PC-3 (cell line): ENCODE data around the gene CGN. TPM values are rescaled to one million over a fixed set of nuclear protein-coding genes. Genes with fewer than 3 reads are reported as not detected.

Experiments used
- ATAC-seq: fragments of 200-7000 bp; cut with Tn5 transposase; 2 replicates; pipeline ENCODE4 v1.9.1; 2020; ENCODE audit warnings: mild to moderate bottlenecking, moderate library complexity
- BruUV-seq: library from RNA; stranded (reverse); fragments of 400-500 nt; replicated peaks from 2 replicates; lab custom pipeline; 2021; lab: Mats Ljungman, UMichigan
- CTCF ChIA-PET: fragments of 300-600 bp; sonication (Branson Sonifier 250); formaldehyde crosslinking; loops from one replicate; lab custom pipeline; 2022; ENCODE audit warnings: antibody characterized with exemption; lab: Charles Lee
- POLR2A ChIA-PET: fragments of 300-600 bp; sonication (Branson Sonifier 250); formaldehyde crosslinking; loops from one replicate; lab custom pipeline; 2022; ENCODE audit warnings: antibody characterized with exemption; ENCODE audit not compliant: unreplicated experiment; lab: Charles Lee
- DNase-seq: peaks from one replicate; pipeline ENCODE4 v3.0.0-alpha.2; 2015
- H2AFZ ChIP-seq: fragments of 300-600 bp; sonication (generic); 2 replicates; pipeline ENCODE4 v1.6.0; 2016; ENCODE audit warnings: antibody characterized with exemption, low read length
- H3F3A ChIP-seq: fragments of 300-600 bp; sonication (generic); one replicate; pipeline ENCODE4 v1.6.0; 2017; ENCODE audit warnings: antibody characterized with exemption, low read length, control low read depth, mild to moderate bottlenecking; ENCODE audit not compliant: unreplicated experiment
- H3K27ac ChIP-seq: fragments of 300-600 bp; sonication (generic); 2 replicates; pipeline ENCODE4 v1.5.1; 2016; ENCODE audit warnings: mild to moderate bottlenecking, low read length
- H3K27me3 ChIP-seq: fragments of 300-600 bp; sonication (generic); 2 replicates; pipeline ENCODE4 v1.6.1; 2016; ENCODE audit warnings: low read length, mixed read lengths
- H3K36me3 ChIP-seq: fragments of 300-600 bp; sonication (generic); 2 replicates; pipeline ENCODE4 v1.6.1; 2016; ENCODE audit warnings: low read depth, mixed run types, low read length, mixed read lengths
- H3K4me1 ChIP-seq: fragments of 300-600 bp; sonication (generic); 2 replicates; pipeline ENCODE4 v1.5.1; 2016; ENCODE audit warnings: low read length; ENCODE audit not compliant: insufficient read depth
- H3K4me2 ChIP-seq: fragments of 300-600 bp; sonication (generic); 2 replicates; pipeline ENCODE4 v1.6.0; 2016; ENCODE audit warnings: low read length
- H3K4me3 ChIP-seq: fragments of 300-600 bp; sonication (generic); 2 replicates; pipeline ENCODE4 v1.5.1; 2016; ENCODE audit warnings: mild to moderate bottlenecking, low read length, mixed read lengths
- H3K79me2 ChIP-seq: fragments of 300-600 bp; sonication (generic); 2 replicates; pipeline ENCODE4 v1.6.1; 2017; ENCODE audit warnings: low read length, mixed read lengths
- H3K9ac ChIP-seq: fragments of 300-600 bp; sonication (generic); 2 replicates; pipeline ENCODE4 v1.6.0; 2016; ENCODE audit warnings: mild to moderate bottlenecking, low read length
- H3K9me2 ChIP-seq: fragments of 300-600 bp; sonication (generic); replicated peaks from 2 replicates; pipeline ENCODE4 v1.6.1; 2016; ENCODE audit warnings: mixed run types, low read length, mixed read lengths
- H3K9me3 ChIP-seq: fragments of 300-600 bp; sonication (generic); 2 replicates; pipeline ENCODE4 v1.6.1; 2016; ENCODE audit warnings: low read length, mixed read lengths
- H4K20me1 ChIP-seq: fragments of 300-600 bp; sonication (generic); 2 replicates; pipeline ENCODE4 v1.6.1; 2016; ENCODE audit warnings: low read length, mixed read lengths
- CTCF ChIP-seq: fragments of 300-600 bp; sonication (generic); conservative IDR thresholded peaks from 2 replicates; pipeline ENCODE4 v1.5.1; 2017; ENCODE audit warnings: antibody characterized with exemption, low read depth, mild to moderate bottlenecking, low read length
- EZH2 ChIP-seq: fragments of 300-600 bp; sonication (generic); IDR thresholded peaks from one replicate; pipeline ENCODE4 v1.6.1; 2017; ENCODE audit warnings: antibody characterized with exemption, mild to moderate bottlenecking, low read length; ENCODE audit not compliant: unreplicated experiment
- EZH2phosphoT487 ChIP-seq: fragments of 300-600 bp; sonication (generic); IDR thresholded peaks from 2 replicates; pipeline ENCODE4 v1.6.1; 2018; ENCODE audit warnings: mild to moderate bottlenecking, antibody characterized with exemption, low read length, borderline replicate concordance
- intact Hi-C: fragments of 100-400 bp; cut with micrococcal nuclease; formaldehyde crosslinking; loops from 2 replicates; pipeline ENCODE4 v1.9.0; 2023
- total RNA-seq: library from RNA; depleted of rRNA; stranded (reverse); fragments of >200 nt; gene quantifications from 2 replicates; pipeline ENCODE4 v1.2.3, GENCODE V29; 2014

CGN gene
- total RNA-seq, 1 experiment from 2014 or later: 13.3 TPM

- Histone ChIP-seq H3F3A (no peaks in the 10 kb centered on the region), H3K27ac (no peak overlapping the region), H3K4me1 (peaks cover under 1% of the 10 kb centered on the region; the same call in 1 of the 2 replicates), H3K27me3 (no peaks in the 10 kb centered on the region), H3K9me2 (no peaks in the 10 kb centered on the region), H4K20me1 (no peaks in the 10 kb centered on the region), H3K9me3 (no peaks in the 10 kb centered on the region), H3K4me3 (no peak overlapping the region), H2AFZ (no peak overlapping the region), H3K9ac (no peak overlapping the region), H3K79me2 (no peaks in the 10 kb centered on the region), H3K4me2 (no peak overlapping the region), H3K36me3 (peaks cover 23% of the 10 kb centered on the region)
- no TSS peak for BruUV-seq
- intact Hi-C loops: no loop called here
- DNase-seq: no peak
- ChIA-PET POLR2A (no interaction called here), CTCF (no interaction called here)
- TF ChIP-seq EZH2phosphoT487 (no peak), CTCF (no peak), EZH2 (no peak)
- ATAC-seq: no peak
Measured at GRCh38 chr1:151529781-151530180, 18.6 kb downstream of the CGN start.

GRCh38 chr1:151530461-151530860 lies 19.3 kb downstream of the CGN start:
- no peak overlapping the region for H3K4me2 ChIP-seq
- H3K4me3 ChIP-seq: no peak overlapping the region
- H3K36me3 ChIP-seq: peaks cover 28% of the 10 kb centered on the region
- H3K27ac ChIP-seq: no peak overlapping the region
- H3K9ac ChIP-seq: no peak overlapping the region
- no peaks in the 10 kb centered on the region for H3F3A ChIP-seq
- H3K4me1 ChIP-seq: peaks cover 7% of the 10 kb centered on the region
- intact Hi-C loops: no loop called here
- ChIA-PET POLR2A (no interaction called here), CTCF (no interaction called here)
- no peak overlapping the region for H2AFZ ChIP-seq
- no peaks in the 10 kb centered on the region for H3K9me3 ChIP-seq
- H3K79me2 ChIP-seq: no peaks in the 10 kb centered on the region
- no peaks in the 10 kb centered on the region for H3K27me3 ChIP-seq
- no peaks in the 10 kb centered on the region for H4K20me1 ChIP-seq
- TF ChIP-seq CTCF (no peak), EZH2 (no peak)
- ATAC-seq (no peak), DNase-seq (no peak)
- H3K9me2 ChIP-seq: no peaks in the 10 kb centered on the region
- no TSS peak for BruUV-seq

GRCh38 chr1:151533870-151534269 lies 22.7 kb downstream of the CGN start:
- peaks cover 32% of the 10 kb centered on the region for H3K4me1 ChIP-seq
- no peaks in the 10 kb centered on the region for H3F3A ChIP-seq
- TF ChIP-seq EZH2: no peak
- H3K9me3 ChIP-seq: no peaks in the 10 kb centered on the region
- no peaks in the 10 kb centered on the region for H3K79me2 ChIP-seq
- no peak overlapping the region for H3K9ac ChIP-seq
- ATAC-seq: no peak
- POLR2A ChIA-PET: no interaction called here
- peaks cover 32% of the 10 kb centered on the region for H3K36me3 ChIP-seq
- no peak overlapping the region for H2AFZ ChIP-seq
- no peaks in the 10 kb centered on the region for H3K9me2 ChIP-seq
- CTCF ChIA-PET: interaction anchor here (0.6 kb wide), 1 partner anchor 19 kb away, joined by 3 read pairs; no protein-coding TSS in a partner anchor
- no peak overlapping the region for H3K4me2 ChIP-seq
- BruUV-seq: no TSS peak
- no peaks in the 10 kb centered on the region for H3K27me3 ChIP-seq
- H4K20me1 ChIP-seq: no peaks in the 10 kb centered on the region
- no peak for DNase-seq
- intact Hi-C loops: loop anchor here (1.0 kb wide), 1 partner anchor 201 kb away; no protein-coding TSS in a partner anchor
- no peak overlapping the region for H3K27ac ChIP-seq
- no peak overlapping the region for H3K4me3 ChIP-seq
